Vagina (tissue), 2 donors: ENCODE measurements around the gene DHX38. TPM values are rescaled to one million over a fixed set of nuclear protein-coding genes. Genes with fewer than 3 reads are reported as not detected.
A peak's percentile ranks its signal among the peaks of the same experiment; 100 is the strongest.

ENCODE experiments used
- DNase-seq, 2 donors: peaks; one replicate each; pipeline ENCODE4 v3.0.0-alpha.2; 2017; ENCODE audit errors: extremely low spot score in 2 of 2
- H3K27ac ChIP-seq: fragments of 200-600 bp; sonication (generic); one replicate; pipeline ENCODE4 v1.5.1; 2019
- H3K27me3 ChIP-seq: fragments of 200-600 bp; sonication (generic); one replicate; pipeline ENCODE4 v1.5.1; 2019
- H3K36me3 ChIP-seq, 2 donors: fragments of 200-600 bp; sonication (generic); one replicate each; pipeline ENCODE4 v1.5.1; 2017 to 2019
- H3K4me1 ChIP-seq: fragments of 200-600 bp; sonication (generic); one replicate; pipeline ENCODE4 v1.5.1; 2019
- H3K4me3 ChIP-seq, 2 donors: fragments of 200-600 bp; sonication (generic); 1 replicate in 1 of 2; 2 replicates in 1 of 2; pipeline ENCODE4 v1.5.1; 2016 to 2019
- H3K9me3 ChIP-seq: fragments of 200-600 bp; sonication (generic); one replicate; pipeline ENCODE4 v1.5.1; 2019
- CTCF ChIP-seq, 3 experiments: fragments of 450-650 bp in 2 of 3; fragments of 200-600 bp in 1 of 3; sonication (generic) in 1 of 3; IDR thresholded peaks; one replicate each; pipeline ENCODE4 v1.5.1; 2017 to 2019; ENCODE audit warnings: antibody characterized with exemption in 3 of 3, mild to moderate bottlenecking in 2 of 3, moderate library complexity in 2 of 3
- POLR2A ChIP-seq, 2 donors: fragments of 450-650 bp; IDR thresholded peaks; one replicate each; pipeline ENCODE4 v1.6.1; 2017; ENCODE audit warnings: antibody characterized with exemption in 2 of 2, mild to moderate bottlenecking in 2 of 2, moderate library complexity in 2 of 2
- POLR2AphosphoS5 ChIP-seq, 2 donors: sonication (generic); formaldehyde crosslinking; IDR thresholded peaks; one replicate each; pipeline ENCODE4 v1.9.0; 2017; ENCODE audit warnings: antibody characterized with exemption in 2 of 2, mild to moderate bottlenecking in 2 of 2, low read depth in 1 of 2; ENCODE audit not compliant: insufficient read depth in 1 of 2
- intact Hi-C: fragments of 100-400 bp; cut with DNase I; formaldehyde crosslinking; loops from one replicate; pipeline ENCODE4 v1.15.1; 2023
- total RNA-seq: library from RNA; depleted of rRNA; stranded (reverse); fragments of >200 nt; gene quantifications from one replicate; pipeline ENCODE4 v1.2.3, GENCODE V29; 2016

DHX38 gene
- total RNA-seq, 1 donor from 2014 or later, result 54.8 TPM

DNA sequence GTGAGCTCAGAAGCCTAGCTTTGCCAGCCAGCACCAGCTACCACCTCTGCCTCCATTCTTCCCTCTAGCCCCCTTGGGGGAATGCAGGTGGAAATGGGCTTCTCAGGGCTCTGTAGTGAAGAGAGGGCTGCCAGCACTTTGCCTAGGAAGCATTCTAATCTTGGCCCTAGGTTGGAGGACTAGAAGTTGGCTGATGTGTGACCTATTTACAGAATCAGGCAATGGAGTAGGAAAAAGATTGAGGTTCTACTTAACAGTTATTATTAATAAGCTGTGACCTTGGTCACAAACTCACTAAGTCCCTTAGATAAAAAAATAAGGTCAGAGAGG is 19.9 kb downstream of the DHX38 start:
- H3K27ac ChIP-seq, result no peak overlapping the region
- no peaks in the 10 kb centered on the region for H3K4me1 ChIP-seq
- H3K9me3 ChIP-seq, result no peaks in the 10 kb centered on the region
- no peak overlapping the region for H3K4me3 ChIP-seq
- H3K27me3 ChIP-seq, result no peaks in the 10 kb centered on the region
- peaks cover 2 to 48% of the 10 kb centered on the region in 2 donors for H3K36me3 ChIP-seq
- no peak for DNase-seq
- intact Hi-C loops, result no loop called here
- TF ChIP-seq POLR2A (IDR thresholded peaks at IDR 0.05) (no peak), CTCF (IDR thresholded peaks at IDR 0.05) (no peak), POLR2AphosphoS5 (IDR thresholded peaks at IDR 0.05; ENCODE audit: insufficient read depth in 1 of 2, low read depth in 1 of 2) (no peak)

- Histone ChIP-seq H3K27ac (no peak overlapping the region), H3K9me3 (no peaks in the 10 kb centered on the region), H3K36me3 (no peaks in the 10 kb centered on the region), H3K27me3 (no peaks in the 10 kb centered on the region), H3K4me3 (no peak overlapping the region), H3K4me1 (no peaks in the 10 kb centered on the region)
- intact Hi-C loops, result no loop called here
- no peak for TF ChIP-seq POLR2AphosphoS5 (IDR thresholded peaks at IDR 0.05; ENCODE audit: insufficient read depth in 1 of 2, low read depth in 1 of 2)
- TF ChIP-seq POLR2A (IDR thresholded peaks at IDR 0.05), result no peak
- TF ChIP-seq CTCF (IDR thresholded peaks at IDR 0.05), result no peak
- peak; percentile 82 to 86 for DNase-seq
These were observed 26.4 kb downstream of the DHX38 start for GRCh38 chr16:72120026-72120425.

DNA sequence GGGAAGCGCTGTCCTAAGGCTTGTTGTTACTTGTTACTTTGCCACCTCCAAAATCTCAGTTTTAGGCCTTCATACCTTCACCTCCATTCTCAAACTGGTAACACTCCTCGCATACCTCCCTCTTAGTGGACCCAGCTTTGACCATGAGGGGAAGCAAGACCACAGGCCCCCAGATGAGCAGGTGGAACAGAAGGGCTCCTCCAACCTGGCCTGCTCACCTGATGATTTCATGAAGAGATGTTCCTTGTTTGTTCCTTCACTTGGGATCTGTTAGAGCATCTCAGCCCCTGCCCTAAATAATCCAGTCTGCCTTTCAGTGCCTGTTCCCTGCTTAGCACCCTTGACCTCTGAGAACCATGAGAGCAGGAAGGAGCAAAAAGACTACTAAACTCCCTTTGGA is 28.7 kb downstream of the DHX38 start:
- H3K4me3 ChIP-seq, result no peak overlapping the region
- TF ChIP-seq CTCF (IDR thresholded peaks at IDR 0.05) (no peak), POLR2AphosphoS5 (IDR thresholded peaks at IDR 0.05; ENCODE audit: insufficient read depth in 1 of 2, low read depth in 1 of 2) (no peak), POLR2A (IDR thresholded peaks at IDR 0.05) (no peak)
- peak in 1 of 2 donors; percentile 64 for DNase-seq
- no peak overlapping the region for H3K27ac ChIP-seq
- H3K36me3 ChIP-seq, result no peaks in the 10 kb centered on the region
- H3K4me1 ChIP-seq, result no peaks in the 10 kb centered on the region
- intact Hi-C loops, result no loop called here
- H3K27me3 ChIP-seq, result no peaks in the 10 kb centered on the region
- H3K9me3 ChIP-seq, result no peaks in the 10 kb centered on the region

- Histone ChIP-seq H3K4me3 (no peak overlapping the region), H3K36me3 (no peaks in the 10 kb centered on the region), H3K9me3 (no peaks in the 10 kb centered on the region), H3K27me3 (no peaks in the 10 kb centered on the region), H3K27ac (no peak overlapping the region), H3K4me1 (no peaks in the 10 kb centered on the region)
- DNase-seq, result peak in 1 of 2 donors; percentile 52
- intact Hi-C loops, result no loop called here
- TF ChIP-seq POLR2AphosphoS5 (IDR thresholded peaks at IDR 0.05; ENCODE audit: insufficient read depth in 1 of 2, low read depth in 1 of 2) (no peak), POLR2A (IDR thresholded peaks at IDR 0.05) (no peak), CTCF (IDR thresholded peaks at IDR 0.05) (no peak)
These were observed 29.3 kb downstream of the DHX38 start for GRCh38 chr16:72122916-72123315.

DNA sequence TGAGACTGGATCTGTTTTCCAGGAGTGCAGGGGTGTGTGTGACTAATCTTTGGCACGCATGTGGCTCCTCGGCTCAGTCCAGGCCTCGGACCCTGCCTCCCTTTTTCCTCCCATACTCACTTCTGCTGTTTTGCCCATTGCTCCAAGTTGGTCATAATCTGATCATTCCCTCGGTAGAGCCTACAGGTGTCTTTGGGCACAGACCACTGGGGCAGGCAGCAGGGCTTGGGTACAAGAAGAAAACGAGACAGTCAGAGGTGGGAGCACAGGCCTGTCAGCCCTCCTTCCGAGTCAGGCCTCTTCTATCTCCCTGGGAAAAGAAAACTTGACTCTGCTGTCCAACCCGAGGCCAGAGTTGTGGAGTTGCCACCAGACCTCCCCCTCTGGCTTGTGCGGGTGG is 29.8 kb downstream of the DHX38 start:
- H3K4me1 ChIP-seq, result no peaks in the 10 kb centered on the region
- H3K27me3 ChIP-seq, result no peaks in the 10 kb centered on the region
- TF ChIP-seq POLR2A (IDR thresholded peaks at IDR 0.05) (no peak), CTCF (IDR thresholded peaks at IDR 0.05) (no peak), POLR2AphosphoS5 (IDR thresholded peaks at IDR 0.05; ENCODE audit: insufficient read depth in 1 of 2, low read depth in 1 of 2) (no peak)
- H3K36me3 ChIP-seq, result no peaks in the 10 kb centered on the region
- no peak overlapping the region for H3K4me3 ChIP-seq
- H3K9me3 ChIP-seq, result no peaks in the 10 kb centered on the region
- DNase-seq, result peak in 1 of 2 donors; percentile 44
- no peak overlapping the region for H3K27ac ChIP-seq
- intact Hi-C loops, result no loop called here
